Naive thymus-derived CD8-positive, alpha-beta T cell (primary cell): ENCODE results near the gene BPIFA2. TPM values are rescaled to one million over a fixed set of nuclear protein-coding genes. Genes with fewer than 3 reads are reported as not detected.
"Not testable (repeated sequence)": the region's sequence is repeated elsewhere in the genome, so short reads cannot be mapped to it uniquely, and the experiment has no call there.

Source experiments
- ATAC-seq, 2 donors: fragments of 150-1000 bp; cut with Tn5 transposase in 1 of 2; sonication (Bioruptor Pico), chemical (Tn5 transposase) in 1 of 2; 1 replicate in 1 of 2; 2 replicates in 1 of 2; pipeline ENCODE4 v1.10.0; 2021; ENCODE audit warnings: mild to moderate bottlenecking in 2 of 2, moderate library complexity in 2 of 2
- POLR2A ChIA-PET: fragments of 350-600 bp; sonication (Branson Sonifier 250); formaldehyde crosslinking; loops from one replicate; lab custom pipeline; 2021; ENCODE audit warnings: antibody characterized with exemption; lab: Charles Lee
- DNase-seq, 10 donors: peaks; one replicate each; pipeline versions ENCODE4 v3.0.0 to v3.0.0-alpha.2; 2020 to 2022
- H3K27ac Mint-ChIP-seq, 10 donors: one replicate each; pipeline ENCODE4 v1.8.0; 2020 to 2022; ENCODE audit warnings: mild to moderate bottlenecking in 10 of 10, mixed read lengths in 10 of 10, moderate library complexity in 4 of 10, inconsistent platforms in 1 of 10
- H3K27me3 Mint-ChIP-seq, 5 donors: one replicate each; pipeline ENCODE4 v1.8.0; 2021 to 2022; ENCODE audit warnings: mixed read lengths in 5 of 5
- H3K36me3 Mint-ChIP-seq, 3 donors: one replicate each; pipeline ENCODE4 v1.8.0; 2020 to 2022; ENCODE audit warnings: mixed read lengths in 3 of 3, mild to moderate bottlenecking in 2 of 3, inconsistent platforms in 1 of 3
- H3K4me1 Mint-ChIP-seq, 4 donors: one replicate each; pipeline ENCODE4 v1.8.0; 2021 to 2022; ENCODE audit warnings: mixed read lengths in 4 of 4
- H3K4me3 Mint-ChIP-seq, 10 donors: one replicate each; pipeline ENCODE4 v1.8.0; 2020 to 2022; ENCODE audit warnings: mild to moderate bottlenecking in 10 of 10, mixed read lengths in 10 of 10, moderate library complexity in 6 of 10, inconsistent platforms in 1 of 10
- H3K9me3 Mint-ChIP-seq, 9 donors: one replicate each; pipeline ENCODE4 v1.8.0; 2020 to 2022; ENCODE audit warnings: mixed read lengths in 9 of 9, mild to moderate bottlenecking in 3 of 9, inconsistent platforms in 1 of 9, moderate library complexity in 1 of 9
- polyA plus RNA-seq, 3 donors: library from polyadenylated mRNA; unstranded; fragments of 300-500 nt; fragmentation: Illumina TruSeq; gene quantifications; one replicate each; pipeline ENCODE4 v1.2.3, GENCODE V29; 2021
- total RNA-seq, 8 experiments: library from RNA in 2 of 8; stranded (reverse) in 2 of 8; gene quantifications; one replicate each; pipeline ENCODE4 v1.2.3 and lab custom pipeline; 2021 to 2026

The BPIFA2 gene
- total and polyA plus RNA-seq, 5 experiments from 2014 or later = not detected

GRCh38 chr20:33183312-33183711 lies 15.4 kb downstream of the BPIFA2 start:
- no peak overlapping the region for H3K4me3 Mint-ChIP-seq
- H3K36me3 Mint-ChIP-seq = no peaks in the 10 kb centered on the region
- H3K27me3 Mint-ChIP-seq = peaks cover 0 to 8% (median 2%) of the 10 kb centered on the region in 5 donors
- DNase-seq (no peak), ATAC-seq (no peak)
- H3K27ac Mint-ChIP-seq = no peak overlapping the region
- POLR2A ChIA-PET = no interaction called here
- no peaks in the 10 kb centered on the region for H3K4me1 Mint-ChIP-seq
- peaks cover 0 to 8% (median 0%) of the 10 kb centered on the region in 9 donors for H3K9me3 Mint-ChIP-seq

DNA sequence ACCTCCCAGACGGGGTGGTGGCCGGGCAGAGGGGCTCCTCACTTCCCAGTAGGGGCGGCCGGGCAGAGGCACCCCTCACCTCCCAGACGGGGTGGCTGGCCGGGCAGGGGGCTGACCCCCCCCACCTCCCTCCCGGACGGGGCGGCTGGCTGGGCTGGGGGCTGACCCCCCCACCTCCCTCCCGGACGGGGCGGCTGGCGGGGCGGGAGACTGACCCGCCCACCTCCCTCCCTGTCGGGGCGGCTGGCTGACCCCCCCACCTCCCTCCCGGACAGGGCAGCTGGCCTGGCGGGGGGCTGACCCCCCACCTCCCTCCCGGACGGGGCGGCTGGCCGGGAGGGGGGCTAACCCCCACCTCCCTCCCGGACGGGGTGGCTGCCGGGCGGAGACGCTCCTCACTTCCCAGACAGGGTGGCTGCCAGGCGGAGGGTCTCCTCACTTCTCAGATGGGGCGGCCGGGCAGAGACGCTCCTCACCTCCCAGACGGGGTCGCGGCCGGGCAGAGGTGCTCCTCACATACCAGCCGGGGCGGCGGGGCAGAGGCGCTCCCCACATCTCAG lies 17.2 kb downstream of the BPIFA2 start:
- H3K9me3 Mint-ChIP-seq, H3K27me3 Mint-ChIP-seq, H3K4me3 Mint-ChIP-seq, DNase-seq, ATAC-seq, H3K27ac Mint-ChIP-seq, H3K36me3 Mint-ChIP-seq, H3K4me1 Mint-ChIP-seq, POLR2A ChIA-PET: not testable (repeated sequence)

GRCh38 chr20:33187491-33187890 lies 19.5 kb downstream of the BPIFA2 start:
- Mint-ChIP-seq H3K4me1 (no peaks in the 10 kb centered on the region), H3K36me3 (no peaks in the 10 kb centered on the region), H3K4me3 (no peak overlapping the region), H3K27me3 (peaks cover 4 to 21% (median 8%) of the 10 kb centered on the region in 5 donors), H3K27ac (peak overlapping the region in 1 of 10 donors; percentile 46), H3K9me3 (peaks cover 0 to 8% (median 0%) of the 10 kb centered on the region in 9 donors)
- ATAC-seq = no peak
- POLR2A ChIA-PET = no interaction called here
- no peak for DNase-seq

DNA sequence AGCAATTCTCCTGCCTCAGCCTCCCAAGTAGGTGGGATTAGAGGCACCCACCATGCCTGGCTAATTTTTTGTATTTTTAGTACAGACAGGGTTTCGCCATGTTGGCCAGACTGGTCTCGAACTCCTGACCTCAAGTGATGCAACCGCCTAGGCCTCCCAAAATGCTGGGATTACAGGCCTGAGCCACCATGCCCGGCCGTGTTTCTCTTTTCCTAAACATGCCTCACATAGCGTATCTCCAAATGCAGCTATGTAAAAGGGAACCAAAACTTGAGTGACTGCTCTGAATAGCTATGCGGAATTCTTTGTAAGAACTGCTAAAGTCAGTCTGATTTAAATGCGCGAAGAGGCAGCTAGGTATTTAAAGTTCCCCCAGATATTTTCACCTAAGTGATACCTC lies 20.5 kb downstream of the BPIFA2 start:
- Mint-ChIP-seq H3K4me3 (no peak overlapping the region), H3K9me3 (peaks cover 0 to 4% (median 0%) of the 10 kb centered on the region in 9 donors), H3K4me1 (no peaks in the 10 kb centered on the region), H3K27me3 (peaks cover 5 to 17% (median 8%) of the 10 kb centered on the region in 5 donors), H3K27ac (no peak overlapping the region), H3K36me3 (no peaks in the 10 kb centered on the region)
- no peak for DNase-seq
- no peak for ATAC-seq
- POLR2A ChIA-PET = no interaction called here

DNA sequence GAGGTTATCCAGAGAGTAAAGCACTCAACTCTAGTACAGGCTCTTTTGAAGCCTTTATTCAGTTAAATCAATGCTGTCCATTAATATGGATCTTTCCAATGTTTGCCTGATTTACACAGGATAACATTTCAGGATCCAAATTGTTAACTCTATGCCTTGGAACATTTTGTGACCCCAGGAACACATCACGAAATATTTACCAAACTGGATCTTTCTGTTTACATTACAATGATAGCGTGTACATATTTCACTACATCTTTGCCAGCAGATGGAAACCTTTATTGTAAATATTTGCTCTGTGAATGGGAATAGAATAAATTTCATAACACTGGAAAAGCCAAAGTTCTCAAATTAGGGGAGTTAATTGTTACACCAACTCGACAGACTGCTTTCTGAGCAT lies 23.5 kb downstream of the BPIFA2 start:
- Mint-ChIP-seq H3K27me3 (peaks cover 5 to 13% (median 11%) of the 10 kb centered on the region in 5 donors), H3K9me3 (no peaks in the 10 kb centered on the region), H3K4me3 (no peak overlapping the region), H3K4me1 (peaks cover 0 to 8% (median 3%) of the 10 kb centered on the region in 4 donors), H3K27ac (no peak overlapping the region), H3K36me3 (no peaks in the 10 kb centered on the region)
- ATAC-seq (no peak), DNase-seq (no peak)
- POLR2A ChIA-PET = no interaction called here

- Mint-ChIP-seq H3K27ac (no peak overlapping the region), H3K36me3 (no peaks in the 10 kb centered on the region), H3K9me3 (no peaks in the 10 kb centered on the region), H3K4me1 (peaks cover 0 to 8% (median 3%) of the 10 kb centered on the region in 4 donors), H3K4me3 (no peak overlapping the region), H3K27me3 (peaks cover 5 to 13% (median 11%) of the 10 kb centered on the region in 5 donors)
- DNase-seq = no peak
- POLR2A ChIA-PET = no interaction called here
- no peak for ATAC-seq
Measured at GRCh38 chr20:33191955-33192354, 24.0 kb downstream of the BPIFA2 start.

DNA sequence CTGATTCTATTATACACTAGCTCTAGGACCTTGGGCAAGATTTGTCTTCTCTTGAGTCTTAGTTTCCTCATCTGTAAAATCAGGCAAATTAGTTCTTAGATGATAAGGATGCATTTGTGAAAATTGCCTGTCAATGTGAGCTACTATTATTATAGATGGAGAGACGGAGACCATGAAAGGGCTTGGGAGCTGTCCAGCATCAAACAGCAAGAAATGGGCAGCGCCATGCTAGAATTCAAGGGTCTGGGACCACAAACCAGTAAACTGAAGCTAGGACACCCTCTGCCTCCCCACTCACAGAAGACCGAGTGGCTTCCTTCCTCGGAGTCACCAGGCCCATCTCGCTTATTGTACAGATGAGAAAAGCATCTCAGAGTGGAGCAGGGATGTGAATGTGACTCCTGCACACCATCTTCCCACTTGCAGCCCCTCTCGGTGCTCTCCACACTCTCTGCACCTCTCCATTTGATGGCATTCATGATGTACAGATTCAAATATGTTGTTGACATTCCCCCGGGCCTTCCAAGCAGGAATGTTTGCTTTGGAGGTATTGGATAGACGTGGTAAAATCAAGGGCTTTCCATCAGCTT lies 25.0 kb downstream of the BPIFA2 start:
- POLR2A ChIA-PET = no interaction called here
- ATAC-seq (no peak), DNase-seq (no peak)
- no peaks in the 10 kb centered on the region for H3K36me3 Mint-ChIP-seq
- no peak overlapping the region for H3K27ac Mint-ChIP-seq
- peaks cover 0 to 8% (median 3%) of the 10 kb centered on the region in 4 donors for H3K4me1 Mint-ChIP-seq
- no peak overlapping the region for H3K4me3 Mint-ChIP-seq
- peaks cover 5 to 14% (median 11%) of the 10 kb centered on the region in 5 donors for H3K27me3 Mint-ChIP-seq
- no peaks in the 10 kb centered on the region for H3K9me3 Mint-ChIP-seq

- Mint-ChIP-seq H3K4me1 (peaks cover 0 to 8% (median 4%) of the 10 kb centered on the region in 4 donors), H3K9me3 (no peaks in the 10 kb centered on the region), H3K27ac (no peak overlapping the region), H3K27me3 (peaks cover 8 to 31% (median 27%) of the 10 kb centered on the region in 5 donors), H3K36me3 (no peaks in the 10 kb centered on the region), H3K4me3 (no peak overlapping the region)
- DNase-seq (no peak), ATAC-seq (no peak)
- POLR2A ChIA-PET = no interaction called here
Measured at GRCh38 chr20:33199026-33199425, 31.1 kb downstream of the BPIFA2 start.

DNA sequence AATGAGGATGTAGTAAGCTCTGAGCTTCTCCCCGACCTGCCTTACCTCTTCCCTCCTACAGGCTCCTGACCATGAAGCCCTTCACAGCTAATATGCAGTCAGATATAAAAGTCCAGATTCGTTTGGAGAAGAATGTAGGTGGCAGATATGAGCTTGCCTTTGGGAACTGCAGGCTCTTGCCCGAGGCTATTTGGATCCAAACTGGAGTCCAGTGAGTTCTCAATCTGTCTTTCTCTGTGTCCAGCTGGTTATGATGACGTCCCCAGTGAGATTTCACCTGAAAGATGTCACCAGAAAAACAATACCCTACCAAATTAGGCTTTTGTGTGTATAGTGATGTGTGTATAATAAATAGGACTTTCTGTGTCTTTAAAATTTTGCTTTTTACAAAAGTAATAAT lies 34.5 kb downstream of the BPIFA2 start:
- Mint-ChIP-seq H3K27ac (no peak overlapping the region), H3K36me3 (no peaks in the 10 kb centered on the region), H3K27me3 (peaks cover 10 to 47% (median 32%) of the 10 kb centered on the region in 5 donors), H3K4me3 (no peak overlapping the region), H3K9me3 (peaks cover 0 to 4% (median 0%) of the 10 kb centered on the region in 9 donors), H3K4me1 (peaks cover 0 to 3% (median 0%) of the 10 kb centered on the region in 4 donors)
- POLR2A ChIA-PET = no interaction called here
- DNase-seq (no peak), ATAC-seq (no peak)

DNA sequence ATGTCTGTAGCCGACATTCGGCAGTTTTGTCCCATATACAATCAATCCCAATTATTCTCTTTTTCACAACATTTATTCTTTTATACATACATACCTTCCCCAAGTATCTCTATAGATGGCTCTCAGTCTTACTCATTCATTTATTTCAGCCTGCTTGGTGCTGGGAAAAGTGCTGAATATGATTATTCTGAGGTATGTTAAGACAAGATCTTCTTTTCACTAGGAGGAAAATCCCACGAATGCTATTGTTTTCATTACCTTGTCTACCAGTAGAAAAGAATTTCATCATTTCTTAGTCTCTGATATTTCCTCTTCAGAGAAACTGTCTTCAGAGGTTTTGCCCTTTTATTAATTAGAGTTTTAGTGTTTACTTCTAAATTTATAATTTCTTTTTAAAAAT lies 35.5 kb downstream of the BPIFA2 start:
- POLR2A ChIA-PET = no interaction called here
- Mint-ChIP-seq H3K4me3 (no peak overlapping the region), H3K36me3 (no peaks in the 10 kb centered on the region), H3K27me3 (peaks cover 17 to 50% (median 39%) of the 10 kb centered on the region in 5 donors), H3K9me3 (peaks cover 0 to 9% (median 0%) of the 10 kb centered on the region in 9 donors), H3K4me1 (peaks cover 0 to 2% (median 0%) of the 10 kb centered on the region in 4 donors), H3K27ac (no peak overlapping the region)
- no peak for ATAC-seq
- DNase-seq = no peak

DNA sequence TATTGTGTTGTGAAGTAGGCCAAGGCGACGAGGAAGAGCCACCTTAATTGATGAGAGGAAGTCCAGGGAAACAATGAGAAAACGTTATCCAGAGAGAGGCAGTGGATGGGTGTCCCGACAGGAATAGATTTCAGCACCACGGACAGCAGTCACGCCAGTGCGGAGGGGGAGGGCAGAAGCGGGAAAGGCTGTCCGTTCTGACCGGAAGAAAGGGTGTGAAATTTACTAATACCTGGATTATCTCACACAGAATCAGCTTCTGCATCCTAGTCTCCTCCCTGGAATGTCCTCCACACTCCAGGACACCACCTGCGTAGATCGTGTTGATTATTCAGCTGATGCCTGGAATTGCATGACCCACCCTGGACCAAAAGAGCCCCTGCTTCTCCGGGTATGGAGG lies 41.8 kb downstream of the BPIFA2 start:
- POLR2A ChIA-PET = no interaction called here
- ATAC-seq (no peak), DNase-seq (peak in 7 of 10 donors; percentile 7 to 36 (median 22))
- peaks cover 28 to 77% (median 51%) of the 10 kb centered on the region in 5 donors for H3K27me3 Mint-ChIP-seq
- peaks cover 0 to 9% (median 3%) of the 10 kb centered on the region in 9 donors for H3K9me3 Mint-ChIP-seq
- H3K4me3 Mint-ChIP-seq = no peak overlapping the region
- peaks cover 0 to 5% (median 0%) of the 10 kb centered on the region in 3 donors for H3K36me3 Mint-ChIP-seq
- H3K4me1 Mint-ChIP-seq = peaks cover 0 to 6% (median 5%) of the 10 kb centered on the region in 4 donors
- no peak overlapping the region for H3K27ac Mint-ChIP-seq

DNA sequence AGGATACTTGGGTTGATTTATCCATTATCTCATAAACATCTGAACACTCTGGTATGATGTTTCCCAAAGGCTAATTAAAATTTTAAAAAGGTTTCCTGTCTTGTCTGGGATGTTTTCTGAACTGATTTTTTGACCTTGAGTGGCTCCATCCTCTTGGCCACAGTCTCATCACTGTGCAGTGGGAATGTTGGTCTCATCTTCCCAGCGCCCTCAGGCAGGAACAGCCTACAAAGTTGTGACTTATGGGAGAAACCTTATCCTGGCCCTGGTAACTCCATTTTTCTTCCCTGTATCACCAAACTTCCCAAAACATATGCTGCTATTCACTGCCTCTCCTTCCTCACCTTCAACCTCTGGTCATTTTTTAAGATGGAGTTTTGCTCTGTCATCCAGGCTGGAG lies 42.4 kb downstream of the BPIFA2 start:
- POLR2A ChIA-PET = no interaction called here
- H3K9me3 Mint-ChIP-seq = peaks cover 0 to 9% (median 3%) of the 10 kb centered on the region in 9 donors
- ATAC-seq = no peak
- no peak for DNase-seq
- H3K4me3 Mint-ChIP-seq = no peak overlapping the region
- H3K36me3 Mint-ChIP-seq = peaks cover 0 to 5% (median 0%) of the 10 kb centered on the region in 3 donors
- peaks cover 0 to 6% (median 5%) of the 10 kb centered on the region in 4 donors for H3K4me1 Mint-ChIP-seq
- H3K27ac Mint-ChIP-seq = no peak overlapping the region
- peaks cover 32 to 80% (median 52%) of the 10 kb centered on the region in 5 donors for H3K27me3 Mint-ChIP-seq

- DNase-seq (peak in 3 of 10 donors; percentile 16 to 20 (median 17)), ATAC-seq (no peak)
- H3K9me3 Mint-ChIP-seq = peaks cover 0 to 9% (median 3%) of the 10 kb centered on the region in 9 donors
- H3K4me3 Mint-ChIP-seq = no peak overlapping the region
- POLR2A ChIA-PET = no interaction called here
- peaks cover 0 to 5% (median 0%) of the 10 kb centered on the region in 3 donors for H3K36me3 Mint-ChIP-seq
- H3K27me3 Mint-ChIP-seq = peaks cover 34 to 93% (median 62%) of the 10 kb centered on the region in 5 donors
- peaks cover 0 to 6% (median 5%) of the 10 kb centered on the region in 4 donors for H3K4me1 Mint-ChIP-seq
- H3K27ac Mint-ChIP-seq = no peak overlapping the region
Measured at GRCh38 chr20:33211817-33212424, 44.0 kb downstream of the BPIFA2 start.
